NCI-H128 (cell line): Measurements from ENCODE around the gene PKP4.
A peak's percentile ranks its signal among the peaks of the same experiment; 100 is the strongest.

Source experiments
- DNase-seq: peaks from one replicate; lab custom pipeline; 2025; ENCODE audit not compliant: unreplicated experiment; lab: John Stamatoyannopoulos, UW

The PKP4 gene

DNA sequence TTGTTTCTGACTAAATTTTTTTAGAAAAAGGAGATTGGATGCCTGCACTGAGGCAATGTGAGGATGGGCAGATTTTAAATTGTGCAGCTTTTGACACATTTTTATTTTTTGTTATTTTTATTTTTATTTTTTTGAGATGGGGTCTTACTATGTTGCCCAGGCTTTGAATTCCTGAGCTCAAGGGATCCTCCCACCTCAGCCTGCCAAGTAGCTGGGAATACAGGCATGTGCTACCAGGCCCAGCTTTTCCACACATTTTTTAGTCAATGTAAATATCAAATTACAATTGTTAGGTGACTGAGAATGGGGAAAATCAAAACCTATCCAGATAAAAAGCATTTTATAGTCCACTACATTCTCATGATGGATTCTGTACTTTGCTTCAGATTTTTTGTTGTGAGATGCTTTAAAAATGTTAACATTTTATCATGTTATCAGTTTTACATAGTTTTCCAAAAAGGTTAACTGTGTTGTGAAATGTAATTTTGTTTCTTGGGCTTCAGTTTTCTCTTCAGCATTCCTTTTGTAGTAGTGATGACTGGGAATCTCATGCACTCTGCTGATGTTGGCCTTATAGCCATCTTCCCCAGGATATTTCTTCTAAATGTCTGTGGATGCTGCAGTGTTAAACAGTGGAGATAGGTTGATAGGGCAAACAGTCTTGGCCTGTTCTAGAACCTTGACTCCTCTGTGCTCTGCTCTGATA lies 41.4 kb downstream of the PKP4 start:
- DNase-seq = no peak

DNA sequence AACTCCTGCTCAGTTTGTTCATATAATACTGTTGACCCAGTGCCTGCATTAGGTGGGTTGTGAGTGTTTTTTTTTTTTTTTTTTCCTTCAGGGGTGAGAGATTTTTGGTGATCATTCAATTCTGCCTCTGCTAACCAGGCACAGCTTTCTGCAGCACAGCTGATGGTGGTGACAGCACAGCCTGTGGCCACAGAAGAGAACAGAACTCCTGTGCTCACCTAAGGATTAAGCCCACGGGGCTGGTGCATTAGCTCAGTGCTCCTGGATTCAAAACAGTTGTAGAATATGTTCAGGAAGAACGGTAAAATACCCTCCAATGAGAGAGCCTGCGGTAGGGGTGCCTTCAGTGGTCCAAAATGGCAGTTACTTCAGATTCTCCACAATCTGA lies 42.0 kb downstream of the PKP4 start:
- DNase-seq = no peak

DNA sequence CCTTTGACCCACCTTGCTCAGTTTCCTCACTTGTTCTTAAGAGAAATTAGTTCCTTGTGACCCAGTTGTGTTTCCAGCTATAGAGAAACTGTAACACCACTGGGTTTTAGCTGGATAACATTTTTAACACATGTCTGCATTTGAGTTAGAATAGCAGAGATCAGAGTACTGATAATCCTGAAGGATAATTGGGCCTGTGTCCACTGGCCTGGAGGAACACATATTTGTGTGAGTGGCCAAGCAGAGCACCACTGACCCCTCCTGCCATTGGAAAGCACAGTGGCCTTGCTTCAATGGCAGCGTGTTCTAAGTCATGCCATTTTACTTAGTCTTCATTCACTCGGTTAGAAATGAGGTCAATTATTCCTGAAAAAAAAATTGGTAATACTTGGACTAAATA lies 42.6 kb downstream of the PKP4 start:
- DNase-seq = no peak

DNA sequence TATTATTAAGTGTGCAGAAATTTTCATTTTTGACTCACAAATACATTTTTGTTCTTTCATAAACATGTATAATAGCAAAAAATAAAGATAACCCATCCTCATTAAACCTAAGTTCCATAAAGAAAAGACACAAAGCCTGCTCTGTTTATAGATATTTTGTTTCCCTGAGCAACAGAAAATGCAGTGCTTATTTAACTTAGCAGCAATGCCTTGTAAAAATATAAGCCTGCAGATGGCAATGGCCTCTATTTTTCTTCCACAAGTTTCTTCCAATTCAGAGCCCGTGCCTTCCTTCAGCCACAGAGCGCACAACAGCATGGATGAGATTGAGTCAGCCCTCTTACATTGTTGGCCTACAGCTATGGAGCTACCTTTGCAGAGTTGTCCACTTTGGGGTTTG lies 43.6 kb downstream of the PKP4 start:
- DNase-seq = no peak

DNA sequence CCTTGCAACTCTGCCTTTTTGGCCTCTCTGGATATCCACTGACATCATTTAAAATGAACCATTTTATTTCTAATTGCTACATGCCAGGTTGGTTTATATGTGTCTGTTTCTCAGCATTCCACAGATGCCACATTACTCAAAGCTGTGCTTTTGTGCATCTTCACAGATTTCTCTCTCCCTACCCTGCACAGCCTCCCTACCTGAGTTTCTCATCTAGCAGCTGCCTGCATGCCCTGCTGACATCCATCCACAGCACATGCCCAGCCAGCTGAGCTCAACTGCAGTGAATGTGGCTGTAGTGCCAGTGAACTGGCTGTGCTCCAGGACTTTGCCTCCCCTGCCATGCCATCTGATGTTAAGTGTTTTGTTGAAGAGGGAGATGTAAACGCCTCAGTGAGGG lies 44.5 kb downstream of the PKP4 start:
- DNase-seq = peak; percentile 30

DNA sequence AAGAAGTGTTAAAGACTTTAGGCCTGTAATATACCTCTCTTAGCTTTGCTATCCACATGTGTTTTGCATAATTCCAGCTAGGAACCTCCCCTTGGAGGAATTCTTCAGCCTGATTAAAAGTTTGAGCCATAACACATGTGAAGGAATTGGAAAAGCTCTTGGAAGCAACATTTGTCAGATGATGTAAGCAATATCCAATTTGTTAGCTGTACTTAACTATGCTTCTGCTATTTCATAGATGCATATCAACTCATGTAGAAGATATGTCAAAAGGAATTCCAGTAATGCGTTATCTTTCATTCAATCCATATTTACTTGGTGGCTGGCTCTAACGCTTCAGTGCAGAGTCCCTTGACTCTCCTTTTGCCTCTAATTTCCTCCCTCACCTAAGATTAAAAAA lies 46.2 kb downstream of the PKP4 start:
- DNase-seq = no peak

DNA sequence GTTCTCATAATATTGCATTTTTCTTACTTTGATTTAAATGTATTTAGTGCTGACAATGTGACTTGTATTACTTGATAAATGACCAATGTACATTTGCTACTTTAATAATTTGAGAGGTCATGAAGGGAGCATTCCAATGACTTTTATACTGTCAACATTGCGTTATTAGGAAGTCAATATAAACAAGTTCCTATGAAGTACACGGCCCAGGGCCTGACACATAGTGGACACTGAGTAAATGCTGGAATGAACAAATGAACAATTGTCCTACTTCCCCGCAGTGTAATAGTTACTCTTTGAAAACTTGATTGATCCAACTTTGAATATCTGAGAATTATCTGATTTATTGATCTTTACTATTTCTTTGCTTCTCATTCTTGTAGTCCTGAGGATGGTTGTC lies 47.3 kb downstream of the PKP4 start:
- no peak for DNase-seq

DNA sequence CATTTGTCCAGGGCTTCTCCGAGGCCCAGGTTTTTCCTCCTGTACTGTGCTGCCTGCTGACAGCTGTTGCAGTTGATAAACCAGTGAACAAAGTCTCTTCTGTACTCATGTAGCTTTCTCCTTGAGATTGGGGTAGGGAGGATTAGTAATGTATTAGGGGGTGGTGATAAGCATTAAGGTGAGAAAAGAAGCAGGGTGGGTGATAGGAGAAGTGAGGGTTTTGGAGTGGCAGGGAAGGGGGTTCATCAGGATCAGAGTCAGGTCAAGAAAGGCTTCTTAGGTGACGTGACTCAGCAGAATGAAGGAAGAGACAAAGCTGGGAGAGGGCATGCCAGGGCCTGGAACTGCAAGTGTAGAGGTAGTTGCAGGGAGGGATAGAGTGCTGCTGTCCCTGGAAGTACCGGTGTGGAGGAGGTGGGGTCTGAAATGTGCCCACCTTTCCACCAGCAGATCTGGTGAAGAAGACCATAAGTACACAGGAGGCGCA lies 48.7 kb downstream of the PKP4 start:
- DNase-seq = no peak

DNA sequence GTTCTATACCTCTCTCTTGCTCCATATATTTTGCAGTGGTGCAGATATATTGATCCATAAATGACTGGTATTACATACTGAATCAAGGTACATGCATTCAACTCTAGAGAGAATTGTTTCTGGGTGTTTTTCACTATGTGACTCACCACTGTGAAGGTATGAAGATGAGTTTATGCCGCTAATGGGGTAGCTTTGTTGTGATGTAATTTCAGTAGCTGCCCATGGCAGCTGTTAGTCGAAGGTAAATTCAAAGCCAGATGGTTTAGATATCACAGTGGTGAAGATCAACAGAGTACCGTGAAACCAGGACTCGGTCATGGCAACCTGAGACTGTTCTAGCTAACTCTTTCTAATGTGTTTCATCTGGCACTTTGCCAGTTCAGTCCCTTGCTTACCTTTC lies 50.4 kb downstream of the PKP4 start:
- DNase-seq = no peak

DNA sequence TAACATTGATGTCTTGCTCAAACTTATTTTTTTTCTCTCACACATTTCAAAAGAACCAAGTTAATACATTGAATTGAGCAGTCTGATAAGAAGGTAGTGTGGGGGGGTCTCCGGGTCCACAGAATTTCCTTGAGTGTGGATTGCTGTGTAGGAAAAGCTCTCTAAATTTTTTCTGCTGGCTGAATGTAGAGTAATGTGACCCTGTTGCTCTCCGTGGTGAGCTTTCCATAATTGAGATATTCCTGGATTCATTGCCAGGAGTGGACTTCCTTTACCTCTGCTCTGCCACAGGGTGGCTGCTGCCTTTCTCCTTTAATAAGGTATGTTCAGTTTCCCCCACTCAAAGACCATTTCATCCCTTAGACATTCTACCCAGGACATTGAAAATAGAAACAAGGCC lies 50.9 kb downstream of the PKP4 start:
- no peak for DNase-seq

DNA sequence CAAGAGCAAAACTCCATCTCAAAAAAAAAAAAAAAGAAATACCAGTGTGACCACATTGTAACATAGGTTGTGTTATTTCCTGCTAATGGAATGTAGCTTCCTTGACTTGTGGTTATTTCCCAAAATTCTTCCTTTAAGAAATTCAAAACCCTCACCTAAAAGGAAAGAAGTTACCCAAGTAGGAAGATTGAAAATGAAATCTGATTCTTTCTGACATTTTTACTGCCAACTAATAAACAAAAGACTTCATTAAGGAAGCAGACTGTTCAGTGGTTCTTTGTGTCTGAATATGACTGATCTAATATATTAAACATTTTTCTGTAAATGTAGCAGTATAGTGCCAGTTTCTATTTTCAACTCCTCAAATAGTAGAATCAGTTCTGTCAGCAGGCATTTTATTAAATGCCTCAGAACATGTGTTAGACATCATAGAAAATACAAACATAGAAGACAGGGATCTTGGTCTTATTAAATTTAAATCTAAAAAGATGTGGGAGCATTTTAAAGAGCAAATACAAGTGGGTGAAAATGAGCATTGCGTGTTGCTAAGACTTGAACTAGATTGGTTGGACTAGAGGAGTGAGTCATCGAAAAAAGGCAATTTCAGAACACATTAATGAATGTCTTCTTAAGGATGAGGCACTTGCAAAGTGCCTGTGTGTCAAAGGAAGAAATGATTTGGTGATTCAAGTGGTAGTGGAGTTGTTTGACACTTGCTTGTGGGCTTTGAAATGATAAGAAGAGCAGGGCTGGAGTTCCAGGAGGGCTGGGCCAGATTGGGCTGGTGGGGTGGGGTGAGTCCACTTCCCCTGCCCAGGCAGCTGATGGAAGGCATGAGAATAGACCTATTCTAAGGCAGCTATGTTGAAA lies 53.4 kb downstream of the PKP4 start:
- no peak for DNase-seq

DNA sequence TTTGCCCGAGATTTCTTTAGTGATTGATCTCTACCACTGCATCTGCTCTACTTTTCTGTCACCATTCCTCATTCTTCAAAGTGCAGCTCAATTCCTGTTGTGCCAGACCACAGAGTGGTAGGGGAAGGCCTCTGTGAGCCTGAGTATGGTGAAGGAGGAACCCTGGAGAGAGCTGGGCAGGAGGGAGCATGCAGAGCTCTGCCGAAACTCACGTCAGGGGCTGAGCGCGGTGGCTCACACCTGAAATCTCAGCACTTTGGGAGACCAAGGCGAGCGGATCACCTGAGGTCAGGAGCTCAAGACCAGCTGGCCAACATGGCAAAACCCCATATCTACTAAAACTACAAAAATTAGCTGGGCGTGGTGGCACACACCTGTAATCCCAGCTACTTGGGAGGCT lies 54.1 kb downstream of the PKP4 start:
- no peak for DNase-seq

DNA sequence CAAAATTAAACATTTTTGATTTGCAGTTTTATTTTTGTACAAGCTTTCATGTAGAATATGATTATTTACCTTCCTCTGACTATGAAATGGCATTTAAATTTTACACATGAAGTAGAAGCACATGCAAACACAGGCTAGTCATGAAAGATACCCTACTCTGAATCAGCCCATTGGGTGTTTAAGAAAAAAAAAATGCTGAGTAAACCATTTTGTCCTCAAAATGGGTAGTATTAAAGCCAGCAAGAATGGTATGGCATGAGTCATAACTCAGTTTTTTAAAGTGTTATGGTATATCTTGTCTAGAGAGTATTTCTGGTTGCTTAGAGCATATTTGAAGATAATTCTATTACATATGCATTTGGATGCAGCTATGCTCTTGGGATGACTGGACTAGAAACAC lies 55.0 kb downstream of the PKP4 start:
- DNase-seq = no peak

DNA sequence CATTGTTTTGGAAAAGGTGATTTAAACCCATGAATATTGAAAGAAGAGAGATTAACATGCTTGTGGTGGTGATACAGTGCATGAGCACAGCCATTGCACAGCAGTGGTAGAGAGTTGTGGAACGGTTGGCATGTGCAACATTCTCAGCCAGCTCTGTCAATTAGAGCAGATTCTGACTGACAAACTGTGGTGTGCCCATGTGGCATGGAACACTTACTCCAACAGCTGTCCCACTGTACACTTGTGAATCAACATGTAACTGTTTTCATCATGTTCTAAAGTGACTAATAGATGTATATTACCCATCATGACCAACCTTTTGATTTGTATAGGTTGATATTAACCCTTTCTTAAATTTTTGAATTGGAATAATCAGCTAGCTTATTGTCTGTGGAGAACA lies 55.6 kb downstream of the PKP4 start:
- DNase-seq = no peak

DNA sequence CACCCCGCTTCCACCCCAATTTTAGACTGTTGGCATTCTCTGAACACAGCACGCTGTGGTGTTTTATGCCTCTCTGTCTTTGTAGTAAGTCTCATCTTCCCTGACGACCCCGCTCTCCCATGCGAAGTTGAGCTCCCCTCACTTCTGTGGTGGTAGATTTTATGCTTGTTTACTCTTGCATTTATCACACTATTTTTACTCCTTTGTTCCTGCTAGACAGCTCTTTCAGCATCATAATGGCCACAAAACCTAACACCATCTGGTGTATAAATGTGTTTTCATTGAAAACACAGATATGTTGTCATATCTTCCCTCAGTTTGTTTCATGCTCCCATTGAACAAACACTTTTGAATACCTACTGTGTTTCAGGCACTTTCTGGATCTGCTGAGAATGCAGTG lies 57.1 kb downstream of the PKP4 start:
- no peak for DNase-seq

DNA sequence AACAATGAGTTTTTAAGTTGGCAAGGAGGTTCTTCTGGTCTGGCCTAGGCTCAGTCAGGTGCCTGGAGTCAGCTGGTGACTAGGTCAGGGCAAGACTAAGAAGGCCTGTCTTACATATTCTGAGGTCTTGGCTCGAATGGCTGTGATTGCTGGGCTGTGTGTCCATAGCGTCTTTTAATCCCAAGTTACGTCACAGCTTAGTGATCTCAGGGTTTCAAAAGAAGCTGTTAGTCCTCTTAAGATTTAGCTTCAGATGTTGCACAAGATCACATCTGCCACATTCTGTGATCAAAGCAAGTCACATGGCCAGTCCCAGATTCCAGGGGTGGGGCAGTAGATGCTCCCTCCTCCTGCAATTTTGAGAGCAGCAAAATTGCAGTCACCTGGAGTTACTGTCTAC lies 61.3 kb downstream of the PKP4 start:
- no peak for DNase-seq

DNA sequence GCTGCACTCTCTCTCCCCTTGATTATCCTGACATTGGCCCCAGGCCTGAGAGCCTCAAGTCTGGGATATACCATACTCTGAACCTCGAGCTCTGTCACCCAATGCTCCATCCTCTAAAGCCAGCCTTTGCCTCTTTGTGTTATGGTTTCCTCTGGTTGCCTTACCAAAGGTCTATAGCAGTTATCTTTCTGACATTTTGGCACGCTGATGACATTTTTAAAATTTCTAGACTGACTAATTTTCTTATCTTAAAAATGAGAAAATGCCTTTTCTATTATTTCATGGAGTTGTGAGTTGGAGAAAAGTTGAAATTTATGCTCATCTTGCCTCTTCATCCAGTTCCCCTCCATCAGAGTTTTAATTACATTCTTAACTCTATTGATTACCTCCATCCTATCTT lies 62.7 kb downstream of the PKP4 start:
- no peak for DNase-seq

DNA sequence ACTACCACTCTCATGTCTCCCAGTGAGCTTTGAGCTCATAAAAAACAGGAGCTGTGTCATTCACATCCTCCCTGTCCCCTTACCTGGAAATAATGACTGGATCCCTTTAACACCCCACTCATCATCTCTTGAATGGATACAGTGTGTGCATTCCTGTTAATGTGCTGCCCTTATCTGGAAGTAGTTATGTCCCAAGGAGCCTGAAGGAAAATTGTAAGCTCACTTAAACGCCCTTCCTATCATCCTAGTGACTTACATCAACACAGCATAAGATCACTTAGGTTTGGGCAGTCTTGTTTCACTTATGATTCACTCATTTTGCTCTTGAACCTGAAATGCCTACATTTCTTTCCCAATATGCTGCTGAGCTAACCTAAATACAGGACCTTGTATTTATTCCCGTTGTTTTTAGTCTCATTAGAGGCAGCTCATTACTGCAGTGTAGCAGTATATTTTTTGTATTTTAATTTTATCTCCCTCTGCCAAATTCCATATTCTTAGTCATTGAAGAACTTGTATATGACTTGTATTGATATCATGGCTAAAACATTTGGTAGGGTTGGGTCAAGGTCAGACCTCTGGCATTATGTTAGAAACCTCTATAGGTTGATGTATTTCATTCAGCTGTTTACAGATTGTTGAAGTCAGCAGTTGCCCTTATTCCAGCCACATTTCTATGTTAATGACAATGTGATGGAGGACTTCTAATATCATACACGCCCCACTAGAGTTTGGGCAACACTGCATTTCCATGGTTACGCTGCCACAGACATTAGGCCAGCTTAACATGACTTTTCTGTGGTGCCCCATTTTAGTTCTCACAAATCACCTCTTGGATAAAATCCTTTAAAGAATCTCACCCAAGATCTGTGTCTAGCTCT lies 72.9 kb downstream of the PKP4 start:
- DNase-seq = no peak

DNA sequence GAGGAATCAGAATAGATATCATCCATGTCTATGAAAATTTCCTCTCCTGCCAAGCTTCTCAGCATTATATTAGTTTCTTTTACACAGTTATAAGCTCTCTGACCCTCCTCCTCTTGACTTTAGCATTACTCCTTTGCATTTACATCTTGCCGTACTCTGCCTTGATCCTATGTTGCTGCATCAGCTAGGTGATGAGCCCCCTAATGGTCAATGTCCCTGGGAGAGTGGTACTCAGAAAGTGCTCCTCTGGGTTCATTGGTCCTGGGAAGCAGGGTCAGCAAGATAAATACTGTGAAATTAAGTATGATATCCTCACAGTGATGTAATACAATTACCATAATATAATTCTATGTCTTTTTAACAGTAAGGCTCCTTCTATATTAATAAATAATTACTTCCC lies 74.1 kb downstream of the PKP4 start:
- no peak for DNase-seq

DNA sequence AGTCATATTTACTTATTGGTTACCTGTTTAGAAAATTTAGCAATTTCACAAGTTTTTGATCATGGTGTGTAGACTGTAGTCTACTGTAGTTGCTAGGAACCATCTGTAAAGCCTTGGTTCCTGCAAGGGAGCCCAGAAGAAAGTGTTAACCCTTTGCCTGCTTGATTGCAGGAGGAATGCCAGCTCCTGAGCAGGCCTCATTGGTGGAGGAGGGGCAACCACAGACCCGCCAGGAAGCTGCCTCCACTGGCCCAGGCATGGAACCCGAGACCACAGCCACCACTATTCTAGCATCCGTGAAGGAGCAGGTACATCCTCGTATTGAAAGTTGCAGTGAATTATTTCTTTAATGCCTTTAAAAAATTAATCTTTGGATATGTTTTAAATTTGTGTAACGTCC lies 76.3 kb downstream of the PKP4 start:
- no peak for DNase-seq

DNA sequence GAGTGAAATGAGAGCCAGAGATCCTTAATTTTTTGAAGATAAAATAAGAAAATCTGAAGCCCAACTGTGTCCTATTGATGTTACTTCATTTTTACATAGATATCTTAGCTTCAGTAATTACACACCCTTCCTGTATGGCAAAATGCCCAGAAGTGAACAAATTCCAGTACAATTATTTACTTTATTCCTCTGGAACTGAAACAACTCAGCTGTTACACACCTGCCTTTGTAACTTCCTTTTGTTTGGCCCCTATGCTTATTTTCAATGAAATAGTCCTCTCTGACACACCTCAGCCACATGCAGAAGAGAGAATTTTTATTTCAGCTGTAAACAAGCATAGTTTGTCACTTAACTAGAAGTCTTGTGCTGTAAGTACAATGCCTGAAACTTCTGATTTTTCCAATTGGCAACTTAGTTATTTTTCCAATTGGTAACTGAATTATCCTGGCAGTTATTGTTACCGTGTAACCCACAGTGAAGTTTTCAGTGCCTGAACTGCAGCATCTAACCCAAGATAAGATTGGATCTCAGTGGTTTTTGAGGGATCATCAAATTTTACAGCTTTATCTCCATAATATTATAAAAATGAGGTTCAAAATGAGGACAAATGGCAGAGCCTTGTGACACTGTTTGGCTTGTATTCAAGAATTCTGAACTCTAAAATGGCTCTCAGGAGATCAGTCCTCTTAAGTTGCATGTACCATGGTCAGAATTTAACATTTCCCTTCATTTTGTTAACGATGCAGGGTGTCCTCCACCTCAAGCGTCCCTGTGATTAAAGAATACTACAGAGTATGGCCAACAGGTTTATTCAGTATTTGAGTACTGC lies 82.6 kb downstream of the PKP4 start:
- no peak for DNase-seq
